Lower leg skin (tissue), 4 donors: ENCODE data around the gene UGT2B7. TPM values are rescaled to one million over a fixed set of nuclear protein-coding genes. Genes with fewer than 3 reads are reported as not detected.

Experiments used
- DNase-seq, 2 donors: peaks; one replicate each; pipeline ENCODE4 v3.0.0-alpha.2; 2019; ENCODE audit warnings: low spot score in 2 of 2
- H3K4me3 ChIP-seq: fragments of 200-600 bp; sonication (generic); 2 replicates; pipeline ENCODE4 v1.5.1; 2017; ENCODE audit warnings: mild to moderate bottlenecking, low read depth; ENCODE audit not compliant: poor library complexity, severe bottlenecking
- POLR2A ChIP-seq, 2 donors: fragments of 450-650 bp; IDR thresholded peaks; one replicate each; pipeline ENCODE4 v1.6.1; 2016 to 2017; ENCODE audit warnings: antibody characterized with exemption in 2 of 2, mild to moderate bottlenecking in 1 of 2, moderate library complexity in 1 of 2
- WGBS, 2 donors: methylation state at CpG; one replicate each; pipeline ENCODE4 v1.1.5; 2018; 5-methylcytosine and 5-hydroxymethylcytosine counted together
- intact Hi-C: fragments of 100-400 bp; cut with DNase I; formaldehyde crosslinking; loops from one replicate; pipeline ENCODE4 v1.15.0; 2023; ENCODE audit warnings: low total_unique reads
- total RNA-seq, 4 donors: library from RNA; depleted of rRNA; stranded (reverse); fragments of >200 nt; gene quantifications; one replicate each; pipeline ENCODE4 v1.1.0, GENCODE V29; 2016
- TF ChIP-seq, protein P1 (sequence below), 3 donors: fragments of 450-650 bp; IDR thresholded peaks; one replicate each; pipeline ENCODE4 v1.5.1; 2016; ENCODE audit warnings: antibody characterized with exemption in 3 of 3, mild to moderate bottlenecking in 3 of 3, moderate library complexity in 2 of 3

The UGT2B7 gene
- total RNA-seq, 4 donors from 2014 or later: 0.25 to 1.9 (median 0.56) TPM

DNA sequence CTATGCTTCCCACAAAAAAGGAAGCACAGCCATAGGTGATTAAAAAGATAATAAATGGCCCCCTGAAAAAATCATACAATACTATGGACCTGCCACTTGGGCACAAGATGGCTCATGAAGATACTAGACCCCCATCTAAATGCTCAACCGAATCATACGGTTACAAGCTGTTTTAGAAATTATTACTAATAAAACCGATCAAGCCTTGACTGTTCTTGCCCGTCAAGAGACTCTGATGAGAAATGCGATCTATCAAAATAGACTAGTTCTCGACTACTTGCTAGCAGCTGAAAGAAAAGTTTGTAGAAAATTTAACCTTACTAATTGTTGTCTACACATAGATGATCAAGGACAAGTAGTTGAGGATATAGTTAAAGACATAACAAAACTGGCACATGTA, 40.1 kb upstream of the UGT2B7 start:
- WGBS, 2 donors: 91 to 94% methylated on average over 6 of the region's 6 CpGs
- intact Hi-C loops: no loop called here
- H3K4me3 ChIP-seq: no peak overlapping the region
- TF ChIP-seq, protein P1, sequence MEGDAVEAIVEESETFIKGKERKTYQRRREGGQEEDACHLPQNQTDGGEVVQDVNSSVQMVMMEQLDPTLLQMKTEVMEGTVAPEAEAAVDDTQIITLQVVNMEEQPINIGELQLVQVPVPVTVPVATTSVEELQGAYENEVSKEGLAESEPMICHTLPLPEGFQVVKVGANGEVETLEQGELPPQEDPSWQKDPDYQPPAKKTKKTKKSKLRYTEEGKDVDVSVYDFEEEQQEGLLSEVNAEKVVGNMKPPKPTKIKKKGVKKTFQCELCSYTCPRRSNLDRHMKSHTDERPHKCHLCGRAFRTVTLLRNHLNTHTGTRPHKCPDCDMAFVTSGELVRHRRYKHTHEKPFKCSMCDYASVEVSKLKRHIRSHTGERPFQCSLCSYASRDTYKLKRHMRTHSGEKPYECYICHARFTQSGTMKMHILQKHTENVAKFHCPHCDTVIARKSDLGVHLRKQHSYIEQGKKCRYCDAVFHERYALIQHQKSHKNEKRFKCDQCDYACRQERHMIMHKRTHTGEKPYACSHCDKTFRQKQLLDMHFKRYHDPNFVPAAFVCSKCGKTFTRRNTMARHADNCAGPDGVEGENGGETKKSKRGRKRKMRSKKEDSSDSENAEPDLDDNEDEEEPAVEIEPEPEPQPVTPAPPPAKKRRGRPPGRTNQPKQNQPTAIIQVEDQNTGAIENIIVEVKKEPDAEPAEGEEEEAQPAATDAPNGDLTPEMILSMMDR (IDR thresholded peaks at IDR 0.05): no peak
- TF ChIP-seq POLR2A (IDR thresholded peaks at IDR 0.05): no peak
- no peak for DNase-seq

GRCh38 chr4:69056921-69057550, 39.2 kb upstream of the UGT2B7 start:
- intact Hi-C loops: no loop called here
- WGBS, 2 donors: 69 to 87% methylated on average over 4 of the region's 4 CpGs
- H3K4me3 ChIP-seq: no peak overlapping the region
- TF ChIP-seq, protein P1 (IDR thresholded peaks at IDR 0.05): no peak
- TF ChIP-seq POLR2A (IDR thresholded peaks at IDR 0.05): no peak
- DNase-seq: no peak

DNA sequence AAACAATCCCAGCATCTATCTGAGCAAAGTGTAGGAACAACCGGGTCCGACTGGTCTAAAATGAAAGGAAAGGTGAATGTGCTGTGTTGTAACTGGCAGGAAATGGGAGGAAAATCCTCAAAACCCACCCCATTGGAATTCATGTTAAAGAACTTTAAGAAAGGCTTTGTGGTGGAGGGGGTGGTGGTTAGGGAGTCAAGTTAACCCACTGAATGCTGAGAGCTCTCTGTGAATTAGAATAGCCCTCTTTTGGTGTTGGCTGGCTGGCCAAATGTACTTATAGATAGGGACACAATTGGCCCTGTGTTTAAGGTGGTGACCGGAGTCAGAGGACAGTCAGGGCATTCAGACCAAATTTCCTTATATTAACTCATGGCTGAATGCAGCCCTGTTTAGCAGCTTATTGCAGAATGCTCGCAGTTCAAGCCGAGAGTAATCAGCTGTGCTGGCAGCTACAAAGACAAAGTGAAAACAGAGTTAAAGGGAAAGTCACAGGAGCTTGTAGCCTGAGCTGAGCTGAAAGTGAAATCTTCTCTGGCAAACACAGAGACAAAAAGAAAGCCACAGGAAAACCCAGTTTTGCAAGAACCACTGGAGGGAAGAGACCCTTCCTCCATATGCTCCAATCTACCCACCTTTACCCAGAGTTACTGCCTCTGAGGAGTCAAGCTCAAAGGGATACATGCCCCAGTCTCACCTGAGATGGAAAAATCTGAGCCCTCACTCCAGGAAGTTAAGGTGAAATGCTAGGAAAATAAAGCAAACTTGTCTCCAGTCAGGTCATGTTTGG, 38.5 kb upstream of the UGT2B7 start:
- no peak for DNase-seq
- 42 to 55% methylated on average over 5 of the region's 5 CpGs for WGBS, 2 donors
- no peak for TF ChIP-seq POLR2A (IDR thresholded peaks at IDR 0.05)
- TF ChIP-seq, protein P1 (IDR thresholded peaks at IDR 0.05): no peak
- H3K4me3 ChIP-seq: no peak overlapping the region
- intact Hi-C loops: no loop called here

GRCh38 chr4:69058410-69059059, 37.7 kb upstream of the UGT2B7 start:
- no peak overlapping the region for H3K4me3 ChIP-seq
- TF ChIP-seq, protein P1 (IDR thresholded peaks at IDR 0.05): no peak
- TF ChIP-seq POLR2A (IDR thresholded peaks at IDR 0.05): no peak
- intact Hi-C loops: no loop called here
- WGBS, 2 donors: 66 to 70% methylated on average over 6 of the region's 6 CpGs
- no peak for DNase-seq

DNA sequence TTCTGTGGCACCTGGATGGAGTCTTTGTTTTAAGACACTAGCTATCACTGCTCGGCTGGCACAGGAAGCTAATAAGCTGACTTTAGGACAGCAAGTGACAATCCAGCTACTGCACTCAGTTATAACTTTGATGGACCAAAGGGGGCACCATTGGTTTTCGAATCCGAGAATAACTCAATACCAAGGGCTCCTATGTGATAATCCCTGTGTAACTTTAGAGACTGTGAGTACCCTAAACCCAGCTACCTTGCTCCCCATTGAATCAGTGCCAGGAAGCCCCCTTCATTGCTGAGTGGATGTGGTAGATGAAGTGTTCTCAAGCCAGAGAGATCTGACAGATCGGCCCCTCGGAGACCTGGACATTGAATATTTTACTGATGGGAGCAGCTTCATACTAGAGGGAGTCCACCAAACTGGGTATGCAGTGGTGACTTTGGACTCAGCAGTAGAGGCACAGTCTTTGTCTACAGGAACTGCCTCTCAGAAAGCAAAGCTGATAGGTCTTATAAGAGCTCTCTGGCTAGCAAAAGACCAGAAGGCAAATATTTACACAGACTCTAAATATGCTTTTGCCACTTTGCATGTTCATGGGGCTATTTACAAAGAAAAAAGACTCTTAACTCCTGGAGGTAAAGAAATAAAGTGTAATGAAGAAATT, 35.5 kb upstream of the UGT2B7 start:
- intact Hi-C loops: no loop called here
- DNase-seq: no peak
- H3K4me3 ChIP-seq: no peak overlapping the region
- 81 to 87% methylated on average over 5 of the region's 5 CpGs for WGBS, 2 donors
- TF ChIP-seq, protein P1 (IDR thresholded peaks at IDR 0.05): no peak
- TF ChIP-seq POLR2A (IDR thresholded peaks at IDR 0.05): no peak
